Measurements from ENCODE around the gene ASIC3. TPM values are rescaled to one million over a fixed set of nuclear protein-coding genes. Genes with fewer than 3 reads are reported as not detected.
A peak's percentile ranks its signal among the peaks of the same experiment; 100 is the strongest.

ASIC3 gene
- total RNA-seq, 1 donor, result 0.18 TPM

DNA sequence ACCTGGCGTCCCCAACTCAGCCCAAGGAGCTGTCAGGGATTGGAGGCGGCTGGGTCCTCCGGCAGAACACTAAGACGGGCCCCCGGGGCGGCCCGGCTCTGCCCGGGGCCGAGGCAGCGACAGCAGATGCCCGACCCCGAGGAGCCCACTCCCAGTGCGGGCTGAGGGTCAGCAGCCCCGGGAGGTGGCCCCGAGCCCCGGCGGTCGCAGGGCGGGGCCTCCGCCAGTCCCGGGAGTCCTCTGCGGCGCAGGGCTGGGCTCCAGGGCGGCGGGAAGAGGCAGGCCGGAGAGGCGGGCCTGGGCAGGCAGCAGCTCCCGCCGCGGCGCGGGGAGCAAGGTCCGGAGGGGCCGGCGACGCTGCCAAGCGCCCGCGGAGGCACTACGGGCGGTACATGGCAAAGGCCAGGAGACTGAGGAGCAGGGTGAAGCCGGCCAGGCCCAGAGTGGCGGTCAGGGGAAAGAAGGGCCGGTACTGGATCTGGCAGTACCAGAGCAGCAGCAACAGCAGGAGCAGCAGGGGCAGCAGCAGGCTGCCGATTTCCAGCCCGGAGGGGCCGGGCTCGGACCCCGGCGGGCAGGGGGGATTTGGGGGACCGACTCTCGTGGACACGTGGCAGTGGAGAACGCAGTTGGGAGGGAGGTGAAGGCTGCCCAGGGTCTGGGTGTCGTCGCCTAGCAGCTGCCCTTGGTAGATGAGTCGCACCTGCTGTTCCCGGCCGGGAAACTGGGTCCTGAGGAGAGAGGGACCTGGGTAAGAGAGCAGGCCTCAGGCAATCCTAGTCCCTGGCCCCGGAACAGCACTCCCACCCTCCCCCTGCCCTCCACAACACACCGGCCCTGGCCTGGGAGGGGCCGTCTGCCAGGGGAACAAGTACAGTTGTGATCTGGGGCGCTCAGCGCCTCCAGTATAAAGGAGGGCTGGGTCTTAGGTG, 33.1 kb downstream of the ASIC3 start:
- TF ChIP-seq, protein P1, sequence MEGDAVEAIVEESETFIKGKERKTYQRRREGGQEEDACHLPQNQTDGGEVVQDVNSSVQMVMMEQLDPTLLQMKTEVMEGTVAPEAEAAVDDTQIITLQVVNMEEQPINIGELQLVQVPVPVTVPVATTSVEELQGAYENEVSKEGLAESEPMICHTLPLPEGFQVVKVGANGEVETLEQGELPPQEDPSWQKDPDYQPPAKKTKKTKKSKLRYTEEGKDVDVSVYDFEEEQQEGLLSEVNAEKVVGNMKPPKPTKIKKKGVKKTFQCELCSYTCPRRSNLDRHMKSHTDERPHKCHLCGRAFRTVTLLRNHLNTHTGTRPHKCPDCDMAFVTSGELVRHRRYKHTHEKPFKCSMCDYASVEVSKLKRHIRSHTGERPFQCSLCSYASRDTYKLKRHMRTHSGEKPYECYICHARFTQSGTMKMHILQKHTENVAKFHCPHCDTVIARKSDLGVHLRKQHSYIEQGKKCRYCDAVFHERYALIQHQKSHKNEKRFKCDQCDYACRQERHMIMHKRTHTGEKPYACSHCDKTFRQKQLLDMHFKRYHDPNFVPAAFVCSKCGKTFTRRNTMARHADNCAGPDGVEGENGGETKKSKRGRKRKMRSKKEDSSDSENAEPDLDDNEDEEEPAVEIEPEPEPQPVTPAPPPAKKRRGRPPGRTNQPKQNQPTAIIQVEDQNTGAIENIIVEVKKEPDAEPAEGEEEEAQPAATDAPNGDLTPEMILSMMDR (IDR thresholded peaks at IDR 0.05; ENCODE audit: insufficient read depth, low read length), result no peak
- DNase-seq (ENCODE audit: low read depth), result no peak
- peak overlapping the region; percentile 77 for H3K4me3 ChIP-seq (ENCODE audit: low read depth, low read length)

- DNase-seq (ENCODE audit: low read depth), result no peak
- TF ChIP-seq, protein P1 (IDR thresholded peaks at IDR 0.05; ENCODE audit: insufficient read depth, low read length), result no peak
- peak overlapping the region; percentile 77 for H3K4me3 ChIP-seq (ENCODE audit: low read depth, low read length)
These were observed 34.1 kb downstream of the ASIC3 start for GRCh38 chr7:151082141-151083070.

DNA sequence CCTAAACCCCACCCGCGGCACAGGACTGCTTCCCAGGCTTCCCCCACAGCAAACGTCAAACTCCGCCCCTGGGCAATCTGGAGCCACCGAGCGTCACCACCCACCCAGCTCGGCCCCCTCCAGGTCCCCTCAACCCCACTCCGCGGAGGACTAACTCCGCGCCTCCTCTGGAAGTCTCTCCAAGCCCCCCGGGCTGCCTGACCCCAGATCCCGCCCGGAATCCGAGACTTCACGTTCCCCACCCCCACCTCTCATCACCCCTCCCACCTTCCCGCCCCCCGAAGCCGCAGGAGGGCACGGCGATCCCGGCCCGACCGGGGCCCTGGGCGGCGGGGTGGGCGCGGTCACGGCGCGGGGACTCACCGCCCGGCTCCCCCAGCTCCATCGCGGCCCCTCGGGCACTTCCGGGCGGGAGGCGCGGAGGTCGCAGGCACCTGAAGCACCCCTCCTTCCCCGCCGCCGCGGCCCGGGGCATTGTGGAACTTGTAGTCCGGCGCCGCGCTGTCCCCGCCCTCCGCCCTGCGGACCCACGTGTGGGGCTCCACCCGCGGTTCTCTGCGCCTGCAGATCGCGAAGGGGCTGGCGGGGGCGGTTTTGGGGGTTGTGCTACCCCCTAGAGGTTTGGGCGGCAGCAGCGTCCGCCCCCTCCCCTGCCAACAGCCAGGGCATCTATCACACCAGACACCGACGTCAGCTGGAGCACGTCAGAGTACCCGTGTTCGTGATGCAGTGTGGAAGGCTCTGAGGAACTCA, 34.9 kb downstream of the ASIC3 start, which contains the start of gene TMUB1:
Gene TMUB1 (minus strand): TSS at position 423 of the 753 bp plus-strand sequence. CDS start 930 bp downstream, outside the sequence.
- TF ChIP-seq, protein P1 (IDR thresholded peaks at IDR 0.05; ENCODE audit: insufficient read depth, low read length), result no peak
- peak within 1 kb of the TSS; percentile 77 for H3K4me3 ChIP-seq (ENCODE audit: low read depth, low read length)
- DNase-seq (ENCODE audit: low read depth), result no peak

DNA sequence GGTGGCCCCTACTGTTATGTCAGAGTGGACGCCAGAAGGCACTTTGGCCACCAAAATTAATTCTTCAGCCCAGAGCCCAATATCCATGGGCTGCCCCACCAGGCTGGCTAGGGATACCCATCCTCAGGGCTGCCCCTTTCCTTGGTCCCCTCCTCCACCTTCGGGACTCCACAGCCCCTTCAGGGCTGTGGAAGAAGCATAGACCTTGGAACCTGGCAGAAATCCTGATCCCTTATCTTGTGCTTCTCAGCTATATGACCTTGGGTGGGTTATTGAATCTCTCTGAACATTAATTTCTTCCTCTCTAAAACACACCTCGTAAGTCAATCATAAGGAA, 35.5 kb downstream of the ASIC3 start:
- H3K4me3 ChIP-seq (ENCODE audit: low read depth, low read length), result peak overlapping the region; percentile 77
- TF ChIP-seq, protein P1 (IDR thresholded peaks at IDR 0.05; ENCODE audit: insufficient read depth, low read length), result no peak
- DNase-seq (ENCODE audit: low read depth), result no peak

DNA sequence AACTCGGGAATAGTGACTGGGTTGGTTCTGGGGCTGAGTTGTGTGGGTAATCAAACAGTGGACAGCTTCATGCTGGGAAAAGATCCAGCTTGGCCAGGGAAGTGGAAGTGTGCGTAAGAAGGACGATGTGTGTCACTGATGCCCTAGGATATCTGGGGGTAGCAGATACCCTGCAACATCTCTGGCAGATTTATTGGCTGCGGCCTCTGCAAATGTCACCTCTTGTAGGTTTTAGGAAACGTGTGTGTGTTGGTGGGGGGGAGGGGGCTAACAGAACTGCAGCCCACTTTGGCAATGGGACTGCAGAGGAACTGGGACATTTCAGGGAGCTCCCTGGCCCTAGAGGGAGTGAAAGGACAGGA, 37.0 kb downstream of the ASIC3 start:
- TF ChIP-seq, protein P1 (IDR thresholded peaks at IDR 0.05; ENCODE audit: insufficient read depth, low read length), result no peak
- H3K4me3 ChIP-seq (ENCODE audit: low read depth, low read length), result peak overlapping the region; percentile 67

More for the DNA sequence above, 37.0 kb downstream of the ASIC3 start:
- no peak for DNase-seq (ENCODE audit: low read depth)
